GM18507 (cell line): ENCODE results near the gene KRTAP20-1.

Source experiments
- DNase-seq: peaks from one replicate; pipeline ENCODE4 v3.0.0; 2011; ENCODE audit warnings: low read depth; ENCODE audit not compliant: insufficient read length; ENCODE audit errors: extremely low spot score
- FAIRE-seq: peaks from 2 replicates; lab custom pipeline; 2011; peaks lifted over from hg19 to GRCh38; lab: Jason Lieb, UNC

Gene KRTAP20-1, protein sequence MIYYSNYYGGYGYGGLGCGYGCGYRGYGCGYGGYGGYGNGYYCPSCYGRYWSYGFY

DNA sequence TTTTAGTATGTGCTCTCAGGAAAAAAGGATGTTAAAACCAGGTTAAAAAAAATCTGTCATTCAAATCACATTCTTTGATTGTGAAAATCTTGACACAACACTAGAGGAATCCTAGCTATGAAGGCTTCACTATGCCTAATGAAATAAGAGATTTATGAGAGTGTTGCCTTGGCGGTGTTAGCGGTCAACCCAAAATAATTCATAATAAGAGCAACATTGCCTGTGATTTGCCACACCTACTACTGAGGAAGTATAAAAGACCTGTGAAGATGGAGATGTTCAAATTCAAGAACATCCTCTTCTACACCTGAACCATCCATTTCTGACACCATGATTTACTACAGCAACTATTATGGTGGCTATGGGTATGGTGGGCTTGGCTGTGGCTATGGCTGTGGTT lies at the start of gene KRTAP20-1:
TSS of gene KRTAP20-1 (plus strand) at position 301 of the 400 bp plus-strand sequence. CDS start at position 331, 30 bp downstream.
- no peak for DNase-seq
- no peak for FAIRE-seq

DNA sequence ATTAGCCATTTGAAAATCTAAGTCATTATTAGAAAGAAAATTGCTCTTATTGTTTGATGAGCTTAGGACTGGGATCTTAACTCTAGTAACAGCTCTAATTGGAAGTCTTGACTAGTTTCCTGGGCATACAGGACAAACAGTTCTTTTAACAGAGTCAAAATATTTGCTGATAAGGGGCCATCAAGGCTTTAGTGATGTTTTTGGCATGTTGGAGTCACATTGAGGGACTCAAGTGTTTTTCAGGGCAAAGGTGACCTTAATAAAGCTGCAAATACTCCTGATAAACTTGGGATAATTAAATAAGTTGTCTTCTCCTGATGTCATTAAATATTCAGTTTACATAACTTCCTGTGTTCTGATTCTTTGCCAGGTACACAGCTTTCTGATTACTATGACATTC lies 48.6 kb upstream of the KRTAP20-1 start:
- no peak for FAIRE-seq
- no peak for DNase-seq

DNA sequence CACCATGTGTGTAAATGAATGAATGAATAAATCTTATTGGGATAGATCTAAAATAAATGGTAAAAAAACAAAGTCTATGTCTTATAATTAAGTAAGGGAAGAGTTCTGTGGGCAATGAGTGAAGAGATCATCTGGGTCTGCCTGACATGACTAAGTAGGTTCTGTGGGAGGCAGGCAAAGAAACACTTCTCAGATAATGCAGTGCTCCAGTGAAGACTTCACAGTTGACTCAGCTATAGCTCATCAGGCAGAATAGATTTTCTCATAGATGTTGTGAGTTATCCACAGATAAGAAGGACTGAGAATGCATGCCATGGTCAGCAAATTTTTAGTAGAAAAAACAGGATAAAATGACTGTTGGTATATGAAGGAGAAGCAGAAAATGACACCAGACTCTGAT lies 38.5 kb upstream of the KRTAP20-1 start:
- DNase-seq (no peak), FAIRE-seq (no peak)

DNA sequence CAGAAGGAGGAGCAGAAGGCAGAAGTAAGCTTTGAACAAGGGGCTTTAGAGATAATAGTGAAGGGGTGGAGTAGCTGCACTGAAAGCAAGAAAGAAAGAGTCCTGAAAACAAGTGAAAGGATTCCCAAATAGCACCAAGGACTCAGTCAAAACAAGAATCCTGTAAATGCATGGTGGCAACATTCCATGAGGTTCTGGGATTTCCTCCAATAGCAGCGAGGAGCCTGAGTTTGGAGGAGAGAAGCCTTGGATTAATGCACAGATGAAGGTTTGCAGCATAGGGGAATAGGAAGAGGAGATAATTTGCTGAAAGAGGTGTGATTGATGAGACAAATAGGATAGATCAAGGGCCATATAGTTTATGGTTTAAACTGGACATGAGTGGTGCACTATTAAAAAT lies 36.9 kb upstream of the KRTAP20-1 start:
- FAIRE-seq (no peak), DNase-seq (no peak)

DNA sequence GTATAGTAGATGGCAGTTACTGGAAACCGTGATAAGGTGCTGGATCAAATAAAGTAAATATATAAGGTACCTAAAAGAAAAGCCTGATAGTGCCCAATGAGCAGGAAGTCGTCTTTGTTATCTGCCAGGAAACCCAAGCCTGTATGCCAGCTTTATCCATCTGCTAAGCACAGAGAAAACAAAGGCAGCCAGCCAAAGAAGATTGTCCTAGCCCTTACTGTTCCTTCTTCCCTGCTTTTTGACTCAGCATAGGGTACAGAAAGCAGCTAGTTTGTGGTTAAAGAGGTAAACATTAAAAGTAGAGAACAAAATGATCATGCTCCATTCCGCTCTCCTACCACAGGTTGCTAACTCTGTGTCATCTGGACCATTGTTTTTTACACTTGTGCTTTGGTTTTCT lies 36.1 kb upstream of the KRTAP20-1 start:
- no peak for DNase-seq
- no peak for FAIRE-seq

DNA sequence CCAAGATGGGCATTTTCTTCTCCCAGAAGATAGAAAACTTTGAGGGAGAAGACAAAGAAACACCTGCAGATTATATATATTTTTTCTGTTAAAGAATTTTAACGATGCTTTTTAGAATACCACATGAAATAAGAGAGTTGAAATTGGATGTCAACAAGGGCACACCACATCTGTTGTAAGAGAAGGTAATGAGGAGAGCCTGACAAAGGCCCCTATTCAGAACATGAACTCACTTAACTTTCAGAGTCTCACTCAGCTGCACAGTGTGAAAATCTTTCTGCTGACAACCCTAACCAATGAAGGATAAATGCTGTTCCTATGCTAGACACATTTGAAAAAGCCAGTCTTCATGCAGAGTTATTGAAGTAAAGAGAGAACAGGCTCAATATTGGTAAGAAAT lies 33.4 kb upstream of the KRTAP20-1 start:
- FAIRE-seq (no peak), DNase-seq (no peak)

DNA sequence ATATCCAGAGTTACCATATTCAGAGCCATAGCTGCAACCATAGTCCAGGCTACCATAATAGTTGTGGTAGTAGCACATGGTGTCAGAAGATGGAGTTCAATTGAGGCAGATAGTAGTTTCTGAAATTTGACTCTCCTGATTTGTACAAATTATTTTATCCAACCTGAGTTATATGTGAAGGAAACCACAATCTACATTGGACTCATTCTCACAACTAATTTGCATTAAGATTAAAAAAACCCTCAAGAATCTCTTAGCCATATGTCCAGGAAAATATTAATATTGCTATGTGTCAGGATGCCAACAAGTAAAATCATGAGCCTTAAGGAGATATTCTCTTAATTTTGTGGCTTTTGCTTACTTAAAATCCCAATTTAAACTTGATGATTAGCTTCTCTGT lies 25.9 kb upstream of the KRTAP20-1 start, which contains the start of gene KRTAP22-2:
TSS of gene KRTAP22-2 (minus strand) at position 101 of the 400 bp plus-strand sequence.
- DNase-seq: no peak
- no peak for FAIRE-seq

DNA sequence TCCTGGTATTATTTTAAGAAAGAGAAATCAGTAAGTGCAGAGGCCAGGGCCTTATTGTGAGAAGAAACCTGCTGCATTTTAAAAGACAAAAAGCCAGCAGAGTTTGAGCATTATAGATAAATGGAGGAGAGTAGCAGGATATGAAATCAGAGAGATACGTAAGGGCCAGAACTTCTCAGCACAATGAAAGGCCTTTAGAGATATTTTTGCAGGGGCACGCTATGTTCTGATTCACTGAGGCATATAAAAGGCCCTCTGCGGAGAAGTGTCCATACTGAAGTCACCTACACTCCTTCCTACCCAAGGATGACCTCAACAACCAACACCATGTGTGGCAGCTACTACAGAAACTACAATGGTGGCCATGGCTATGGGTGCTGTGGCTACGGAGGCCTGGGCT lies 24.1 kb upstream of the KRTAP20-1 start, which contains the start of gene KRTAP6-3:
TSS of gene KRTAP6-3 (plus strand) at position 301 of the 400 bp plus-strand sequence. CDS start at position 307, 6 bp downstream.
- FAIRE-seq (no peak), DNase-seq (no peak)

DNA sequence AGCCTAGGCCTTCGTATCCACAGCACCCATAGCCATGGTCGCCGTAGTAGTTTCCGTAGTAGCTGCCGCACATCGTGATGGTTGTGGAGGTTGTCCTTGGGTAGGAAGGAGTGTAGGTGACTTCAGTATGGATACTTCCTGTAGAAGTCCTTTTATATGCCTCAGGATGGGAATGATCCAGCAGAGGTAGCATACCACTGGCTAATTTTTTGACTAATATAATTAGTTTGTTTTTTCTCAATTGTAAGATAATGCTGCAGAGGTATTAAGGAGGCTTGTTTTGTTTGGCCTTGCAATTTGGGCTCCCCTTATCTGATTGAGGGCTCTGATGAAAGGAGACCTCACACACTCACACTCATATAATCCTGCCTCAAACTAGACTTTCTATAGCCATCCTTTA lies 17.4 kb upstream of the KRTAP20-1 start, which contains the start of gene KRTAP6-2:
TSS of gene KRTAP6-2 (minus strand) at position 101 of the 400 bp plus-strand sequence. CDS start at position 73, 28 bp downstream.
- DNase-seq (no peak), FAIRE-seq (no peak)

DNA sequence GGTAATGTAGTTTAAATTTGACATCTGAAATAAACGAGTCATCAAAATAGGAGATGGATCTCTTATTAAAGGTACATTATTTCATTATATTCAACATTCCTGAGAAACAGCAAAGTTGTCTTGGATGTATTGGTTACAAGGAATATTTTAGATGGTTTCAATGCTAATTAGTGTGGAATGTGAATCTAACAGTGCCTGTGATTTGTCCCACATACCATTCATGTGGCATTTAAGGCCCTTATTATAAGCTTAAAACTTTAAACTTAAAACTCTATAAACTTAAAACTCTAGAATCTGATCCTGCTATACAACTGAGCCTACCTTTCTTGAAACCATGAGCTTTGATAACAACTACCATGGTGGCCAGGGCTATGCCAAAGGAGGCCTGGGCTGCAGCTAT lies 15.4 kb upstream of the KRTAP20-1 start, which contains the start of gene KRTAP22-1:
TSS of gene KRTAP22-1 (plus strand) at position 301 of the 400 bp plus-strand sequence.
- DNase-seq (no peak), FAIRE-seq (no peak)

DNA sequence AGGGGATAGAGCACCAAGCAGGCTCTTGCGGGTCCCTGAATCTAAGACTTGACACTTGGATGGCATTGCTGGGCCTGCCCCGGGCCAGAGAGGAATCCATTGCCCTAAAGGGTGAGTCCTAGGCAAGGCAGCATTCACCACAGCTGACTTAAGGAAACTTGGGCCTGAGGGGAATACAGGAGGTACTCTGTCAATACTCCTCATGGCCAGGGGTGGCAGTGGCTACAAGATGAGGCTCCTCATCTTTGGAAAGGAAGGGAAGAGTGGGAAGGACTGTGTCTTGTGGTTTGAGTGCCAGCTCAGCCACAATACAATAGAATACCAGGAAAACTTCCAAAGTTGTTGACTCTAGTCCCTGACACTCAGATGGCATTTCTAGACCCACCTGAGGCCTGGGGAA lies 10.3 kb upstream of the KRTAP20-1 start:
- DNase-seq (no peak), FAIRE-seq (no peak)

DNA sequence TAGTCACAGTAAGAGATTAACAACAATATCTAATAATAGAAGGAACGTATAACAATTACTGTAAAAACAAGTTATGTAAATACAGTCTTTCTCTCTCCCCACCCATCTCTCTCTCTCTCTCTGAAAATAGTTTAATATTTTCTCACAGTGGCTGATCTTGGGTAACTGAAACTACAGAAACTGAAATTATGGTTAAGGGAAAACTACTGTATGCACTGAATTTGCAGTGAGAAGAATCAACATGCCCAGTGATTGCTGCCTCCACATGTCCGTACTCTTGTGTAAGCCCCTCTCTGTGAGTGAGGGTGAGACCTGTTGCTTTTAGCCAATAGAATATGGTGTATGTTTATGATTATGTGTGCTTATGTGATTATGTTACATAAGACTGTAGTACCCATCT lies 4.1 kb upstream of the KRTAP20-1 start:
- DNase-seq: no peak
- FAIRE-seq: no peak

DNA sequence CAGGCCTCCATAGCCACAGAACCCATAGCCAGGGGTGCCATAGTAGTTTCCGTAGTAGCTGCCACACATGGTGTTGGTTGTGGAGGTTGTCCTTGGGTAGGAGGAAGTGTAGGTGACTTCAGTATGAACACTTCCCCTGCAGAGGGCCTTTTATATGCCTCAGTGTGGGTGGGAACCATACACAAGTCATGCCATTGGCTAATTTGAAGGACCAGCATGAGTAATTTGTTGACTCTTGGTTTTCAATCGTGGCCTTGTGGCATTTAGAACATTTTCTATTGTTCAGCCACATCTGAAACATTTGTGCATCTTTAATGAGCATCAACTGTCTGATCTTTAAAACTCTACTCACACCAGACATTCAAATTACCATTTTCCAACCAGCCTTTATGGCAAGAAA lies 2.4 kb upstream of the KRTAP20-1 start, which contains the start of gene KRTAP6-1:
TSS of gene KRTAP6-1 (minus strand) at position 95 of the 400 bp plus-strand sequence. CDS start at position 69, 26 bp downstream.
- FAIRE-seq (no peak), DNase-seq (no peak)

DNA sequence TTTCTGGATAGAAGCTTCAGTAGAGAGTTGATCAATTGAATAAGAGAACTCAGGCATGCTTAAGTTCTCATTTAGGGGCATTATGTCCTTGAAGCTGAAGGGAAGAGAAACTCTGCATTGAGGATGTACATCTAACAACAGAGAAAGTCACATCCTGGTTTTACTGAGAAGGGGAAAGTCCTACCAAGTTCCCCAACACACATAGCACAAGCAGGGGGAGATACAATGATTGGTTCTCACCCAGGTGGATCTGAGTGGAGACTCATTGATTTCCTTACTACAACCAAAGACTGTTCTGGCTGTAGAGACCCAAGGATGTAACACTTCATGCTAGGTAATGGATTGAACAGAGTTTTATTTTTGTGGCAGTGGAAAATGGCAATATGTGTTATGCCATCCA lies 1.0 kb upstream of the KRTAP20-1 start:
- DNase-seq (no peak), FAIRE-seq (no peak)

DNA sequence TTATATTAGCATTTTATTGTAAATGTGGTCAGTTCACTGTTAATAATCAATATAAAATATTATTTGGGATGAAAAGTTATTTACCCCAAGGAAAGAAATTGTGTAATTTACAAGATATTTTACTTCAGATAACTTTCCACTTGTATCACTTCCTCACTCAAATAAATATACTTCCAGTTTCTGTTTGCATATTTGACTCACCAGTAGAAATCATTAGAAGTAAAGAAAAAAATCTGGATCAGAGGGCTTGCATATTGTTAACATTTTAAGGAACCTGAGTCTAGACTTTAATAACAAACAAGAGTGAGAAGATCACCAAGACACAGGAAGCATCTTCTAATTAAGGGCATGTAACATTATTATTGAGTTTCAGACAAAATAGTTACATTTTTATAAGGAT lies 3.9 kb downstream of the KRTAP20-1 start:
- FAIRE-seq (no peak), DNase-seq (no peak)

DNA sequence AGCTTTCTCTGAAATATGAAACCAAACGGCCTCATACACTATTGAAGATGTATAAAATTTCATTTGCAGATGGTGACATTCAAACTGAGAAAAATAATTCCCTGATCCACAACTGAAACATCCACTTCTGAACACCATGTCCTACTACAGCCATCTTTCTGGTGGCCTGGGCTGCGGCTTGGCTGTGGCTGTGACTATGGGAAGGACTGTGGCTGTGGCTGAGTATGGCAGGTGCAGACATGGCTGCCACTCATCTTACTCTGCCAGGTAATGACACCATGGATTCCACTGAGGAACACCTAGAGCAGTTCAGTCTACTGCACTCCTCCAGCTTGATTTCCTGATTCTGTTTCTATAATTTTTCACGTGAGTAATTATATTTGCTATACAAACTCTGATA lies 4.3 kb downstream of the KRTAP20-1 start, which contains the start of gene KRTAP20-4:
TSS of gene KRTAP20-4 (plus strand) at position 106 of the 400 bp plus-strand sequence.
- no peak for FAIRE-seq

DNA sequence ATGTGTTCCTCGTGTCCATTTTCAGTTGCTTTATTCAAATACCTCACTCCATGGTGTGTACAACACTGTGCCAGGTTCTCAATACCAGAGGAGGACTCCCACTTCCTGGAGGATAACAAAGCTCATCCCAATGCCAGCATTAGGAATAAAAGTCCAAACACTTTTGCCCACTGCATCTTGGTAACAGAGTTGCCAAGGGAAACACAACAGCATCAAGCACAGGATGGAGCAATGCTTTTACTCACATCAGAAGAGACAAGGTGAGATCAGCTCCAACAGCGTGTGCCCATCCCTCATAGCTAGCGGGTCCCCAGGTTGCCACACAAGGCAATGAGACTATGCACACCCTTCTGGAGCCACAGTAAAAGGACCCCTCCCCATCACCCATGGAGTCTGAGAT lies 7.1 kb downstream of the KRTAP20-1 start:
- DNase-seq (no peak), FAIRE-seq (no peak)

More for the DNA sequence above, 4.3 kb downstream of the KRTAP20-1 start, which contains the start of gene KRTAP20-4:
- no peak for DNase-seq

DNA sequence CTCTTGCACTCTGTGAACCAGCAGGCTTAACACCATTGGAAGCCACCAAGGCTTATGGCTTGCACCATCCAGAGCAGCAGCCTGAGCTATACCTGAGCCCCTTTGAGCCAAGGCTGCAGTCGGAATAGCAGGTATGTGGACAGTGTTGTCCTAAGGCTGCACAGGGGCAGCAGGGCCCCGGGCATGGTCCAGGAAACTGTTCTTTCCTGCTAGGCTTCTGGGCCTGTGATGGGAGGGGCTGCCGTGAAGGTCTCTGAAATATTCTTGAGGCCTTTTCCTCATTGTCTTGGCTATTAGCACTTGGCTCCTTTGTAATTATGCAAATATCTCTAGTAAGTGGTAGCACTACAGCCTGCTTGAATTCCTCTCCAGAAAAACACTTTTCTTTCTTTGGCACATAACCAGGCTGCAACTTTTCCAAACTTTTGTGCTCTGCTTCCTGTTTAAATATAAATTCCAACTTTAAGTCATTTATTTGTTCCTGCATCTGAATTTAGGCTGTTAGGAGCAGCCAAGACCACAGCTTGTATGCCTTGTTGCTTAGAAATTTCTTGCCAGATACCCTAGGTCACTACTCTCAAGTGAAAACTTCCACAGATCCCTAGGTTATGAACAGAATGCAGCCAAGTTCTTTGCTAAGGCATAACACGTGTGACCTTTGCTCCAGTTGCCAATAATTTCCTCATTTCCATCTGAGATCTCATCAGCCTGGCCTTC lies 9.4 kb downstream of the KRTAP20-1 start:
- DNase-seq (no peak), FAIRE-seq (no peak)

DNA sequence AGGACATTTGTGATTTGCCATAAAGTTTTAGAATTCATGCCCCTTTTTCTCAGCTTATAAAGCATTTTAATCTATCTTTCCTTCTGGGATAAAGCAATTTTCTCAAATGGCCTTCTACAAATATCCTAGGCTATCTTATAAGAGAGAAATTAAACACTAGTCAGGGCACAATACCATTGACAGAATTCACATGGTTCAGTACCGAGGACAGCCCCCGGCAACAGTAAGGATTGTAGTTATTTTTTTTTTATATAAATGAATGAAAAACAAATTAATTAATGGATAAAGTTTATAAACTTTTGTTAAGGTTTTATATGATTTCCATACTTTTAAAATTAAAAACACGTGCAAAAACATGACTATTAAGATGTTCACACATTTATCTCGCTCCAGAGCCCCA lies 11.9 kb downstream of the KRTAP20-1 start:
- DNase-seq (no peak), FAIRE-seq (no peak)

DNA sequence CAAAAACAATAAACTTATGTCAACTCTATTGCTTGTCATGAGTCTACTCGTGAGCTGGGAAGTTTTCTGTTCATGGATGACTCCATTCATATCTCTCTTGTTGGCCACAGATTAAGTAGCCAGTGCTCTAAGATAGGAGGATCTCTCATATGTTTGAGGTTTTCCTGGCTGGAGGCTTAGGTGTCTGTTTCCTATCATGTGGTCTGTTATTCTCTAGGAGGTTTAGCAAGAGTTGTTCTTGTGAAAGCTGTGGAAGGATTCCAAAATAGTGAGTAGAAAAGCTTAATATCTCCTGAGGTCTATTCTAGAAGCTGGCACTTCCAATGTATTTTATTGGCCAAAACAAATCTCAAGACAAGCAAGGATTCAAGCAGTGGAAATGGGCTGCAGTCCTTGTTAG lies 13.0 kb downstream of the KRTAP20-1 start:
- DNase-seq: no peak

DNA sequence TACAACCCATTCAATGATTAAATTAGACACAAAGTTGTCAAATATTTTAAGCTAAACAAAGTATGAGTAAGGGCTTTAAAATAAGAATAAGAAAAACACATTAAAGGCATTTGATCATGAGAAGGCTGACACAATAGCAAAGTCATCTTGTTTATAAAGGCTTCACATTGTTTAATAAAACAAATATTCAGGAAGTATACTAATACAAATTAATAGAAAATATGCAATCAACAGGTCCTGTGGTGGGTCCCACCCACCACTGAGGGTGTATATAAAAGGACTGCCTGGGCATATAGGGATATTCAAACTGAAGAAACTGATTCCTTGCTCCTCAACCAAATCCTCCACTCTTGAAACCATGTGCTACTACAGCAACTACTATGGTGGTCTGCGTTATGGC lies 18.7 kb downstream of the KRTAP20-1 start, which contains the start of gene KRTAP20-2:
TSS of gene KRTAP20-2 (plus strand) at position 301 of the 400 bp plus-strand sequence. CDS start at position 359, 58 bp downstream.
- FAIRE-seq (no peak), DNase-seq (no peak)

More for the DNA sequence above, 13.0 kb downstream of the KRTAP20-1 start:
- no peak for FAIRE-seq
